ENCODE measurements around the gene ECE1.
A peak's percentile ranks its signal among the peaks of the same experiment; 100 is the strongest.

The ECE1 gene

GRCh38 chr1:21304488-21304887 lies 14.2 kb upstream of the ECE1 start:
- Histone ChIP-seq H3K27me3 (ENCODE audit: control insufficient read depth, insufficient read depth, low read length) (no peaks in the 10 kb centered on the region), H3K4me1 (ENCODE audit: control insufficient read depth, insufficient read depth, low read length) (peaks cover 40% of the 10 kb centered on the region)

DNA sequence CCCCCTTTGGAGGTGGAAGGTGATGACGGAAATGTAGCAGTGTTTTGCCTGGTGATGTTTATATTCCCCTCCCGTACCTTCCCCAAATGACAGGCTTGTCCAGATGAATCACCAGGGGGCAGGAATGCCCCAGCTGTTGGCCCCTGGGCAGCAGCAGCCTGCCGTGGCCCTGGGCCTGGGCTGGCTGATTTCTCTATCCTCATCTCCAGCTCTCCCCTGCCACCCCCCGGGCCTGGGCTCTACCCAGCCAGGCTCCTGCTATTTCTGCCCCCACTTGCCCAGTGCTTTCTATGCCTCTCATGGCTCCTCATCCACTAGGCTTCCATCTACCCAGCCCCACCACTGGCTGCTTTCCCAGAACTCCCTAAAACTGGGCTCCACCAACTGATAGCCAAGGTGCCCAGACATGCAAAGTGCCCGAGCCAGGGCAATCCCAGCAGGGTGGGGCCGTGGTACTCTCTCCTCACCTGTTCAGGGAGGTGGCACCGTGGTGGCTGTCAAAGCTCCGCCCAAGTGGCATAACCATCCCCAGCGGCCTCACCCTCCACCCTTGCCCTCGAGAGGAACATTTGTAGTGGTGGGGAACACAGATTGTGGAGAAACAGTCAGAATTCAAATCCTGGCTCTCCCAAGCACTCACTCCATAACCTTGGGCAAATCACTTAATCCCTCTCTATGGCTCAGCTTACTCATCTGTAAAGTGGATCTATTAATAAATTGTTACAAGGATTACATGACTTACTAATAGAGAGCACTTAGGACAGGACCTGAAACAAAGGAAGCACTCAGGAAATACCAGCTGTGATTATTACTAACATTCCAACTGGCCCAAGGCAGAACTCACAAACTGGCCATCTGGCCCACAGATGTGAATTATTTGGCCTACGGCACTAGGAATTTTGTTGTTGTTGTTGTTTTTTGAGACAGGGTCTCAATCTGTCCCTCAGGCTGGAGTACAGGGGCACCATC lies 12.8 kb upstream of the ECE1 start:
- Histone ChIP-seq H3K27me3 (ENCODE audit: control insufficient read depth, insufficient read depth, low read length) (no peaks in the 10 kb centered on the region), H3K36me3 (ENCODE audit: insufficient read depth, low read length) (no peaks in the 10 kb centered on the region), H3K9me3 (replicated peaks; ENCODE audit: low read length) (no peaks in the 10 kb centered on the region), H3K4me1 (ENCODE audit: control insufficient read depth, insufficient read depth, low read length) (peaks cover 35% of the 10 kb centered on the region), H3K4me2 (ENCODE audit: low read length) (peak overlapping the region; percentile 45), H3K4me3 (ENCODE audit: low read length) (no peak overlapping the region), H3K9ac (ENCODE audit: low read depth, low read length) (peak overlapping the region; percentile 30)

More at GRCh38 chr1:21304488-21304887, 14.2 kb upstream of the ECE1 start:
- Histone ChIP-seq H3K4me2 (ENCODE audit: low read length) (no peak overlapping the region), H3K9ac (ENCODE audit: low read depth, low read length) (no peak overlapping the region), H3K9me3 (replicated peaks; ENCODE audit: low read length) (no peaks in the 10 kb centered on the region), H3K36me3 (ENCODE audit: insufficient read depth, low read length) (no peaks in the 10 kb centered on the region), H3K4me3 (ENCODE audit: low read length) (no peak overlapping the region)

DNA sequence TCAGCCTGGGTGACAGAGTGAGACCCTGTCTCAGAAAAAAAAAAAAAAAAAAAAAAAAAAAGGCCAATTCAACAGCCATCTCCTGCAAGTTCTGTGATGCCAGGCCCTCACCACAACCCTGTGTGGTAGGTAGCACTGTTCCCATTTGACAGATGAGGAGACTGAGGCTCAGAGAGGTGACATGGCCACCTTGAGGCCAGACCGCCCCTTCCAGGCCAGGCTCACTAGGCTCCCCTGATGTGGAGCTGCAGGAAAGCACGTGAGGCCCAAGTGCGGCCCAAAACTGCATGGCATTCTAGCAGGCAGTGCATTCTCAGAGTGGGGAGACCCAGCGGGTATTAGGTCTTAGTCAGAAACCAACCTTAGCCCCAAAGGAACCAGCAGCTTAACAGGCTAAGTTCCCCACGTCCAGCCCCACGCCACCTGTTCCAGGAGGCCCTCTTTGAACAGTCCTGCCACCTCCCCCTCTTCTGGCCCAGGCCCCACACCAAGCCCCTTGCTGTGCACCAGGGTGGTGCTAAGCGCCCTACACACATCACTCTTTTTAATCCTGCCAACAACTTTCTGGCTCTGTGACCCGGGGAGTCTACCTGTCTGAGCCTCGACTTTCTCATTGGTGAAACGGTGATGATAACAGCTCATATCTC lies 11.7 kb upstream of the ECE1 start:
- Histone ChIP-seq H3K27me3 (ENCODE audit: control insufficient read depth, insufficient read depth, low read length) (no peaks in the 10 kb centered on the region), H3K36me3 (ENCODE audit: insufficient read depth, low read length) (no peaks in the 10 kb centered on the region), H3K4me3 (ENCODE audit: low read length) (no peak overlapping the region), H3K9me3 (replicated peaks; ENCODE audit: low read length) (no peaks in the 10 kb centered on the region), H3K4me2 (ENCODE audit: low read length) (no peak overlapping the region), H3K4me1 (ENCODE audit: control insufficient read depth, insufficient read depth, low read length) (peaks cover 28% of the 10 kb centered on the region), H3K9ac (ENCODE audit: low read depth, low read length) (no peak overlapping the region)

DNA sequence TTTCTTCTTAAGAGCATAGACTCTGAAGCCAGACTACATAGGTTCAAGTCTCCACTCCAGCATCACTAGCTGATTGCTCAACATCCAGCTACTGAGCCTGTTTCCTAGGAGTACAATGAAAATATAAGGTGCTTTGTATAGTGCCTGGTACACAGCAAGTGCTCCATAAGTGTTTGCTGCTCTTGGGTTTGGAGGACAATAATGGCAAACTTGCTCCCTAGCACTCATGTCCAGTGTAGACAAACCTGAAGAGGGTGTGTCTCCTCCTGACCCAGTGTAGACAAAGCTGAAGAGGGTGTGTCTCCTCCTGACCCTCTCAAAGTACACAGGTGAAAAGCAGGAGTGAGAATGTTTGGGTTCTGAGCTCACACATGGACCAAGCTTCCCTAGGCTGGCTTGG lies 10.5 kb upstream of the ECE1 start:
- Histone ChIP-seq H3K4me1 (ENCODE audit: control insufficient read depth, insufficient read depth, low read length) (peaks cover 27% of the 10 kb centered on the region), H3K27me3 (ENCODE audit: control insufficient read depth, insufficient read depth, low read length) (no peaks in the 10 kb centered on the region), H3K4me3 (ENCODE audit: low read length) (no peak overlapping the region), H3K36me3 (ENCODE audit: insufficient read depth, low read length) (no peaks in the 10 kb centered on the region), H3K9ac (ENCODE audit: low read depth, low read length) (no peak overlapping the region), H3K4me2 (ENCODE audit: low read length) (no peak overlapping the region), H3K9me3 (replicated peaks; ENCODE audit: low read length) (no peaks in the 10 kb centered on the region)

GRCh38 chr1:21299780-21300395 lies 9.6 kb upstream of the ECE1 start:
- Histone ChIP-seq H3K36me3 (ENCODE audit: insufficient read depth, low read length) (no peaks in the 10 kb centered on the region), H3K9ac (ENCODE audit: low read depth, low read length) (no peak overlapping the region), H3K27me3 (ENCODE audit: control insufficient read depth, insufficient read depth, low read length) (no peaks in the 10 kb centered on the region), H3K4me2 (ENCODE audit: low read length) (no peak overlapping the region), H3K4me3 (ENCODE audit: low read length) (no peak overlapping the region), H3K9me3 (replicated peaks; ENCODE audit: low read length) (no peaks in the 10 kb centered on the region), H3K4me1 (ENCODE audit: control insufficient read depth, insufficient read depth, low read length) (peaks cover 25% of the 10 kb centered on the region)

GRCh38 chr1:21298981-21299391 lies 8.7 kb upstream of the ECE1 start:
- H3K4me3 ChIP-seq (ENCODE audit: low read length), result no peak overlapping the region
- H3K27me3 ChIP-seq (ENCODE audit: control insufficient read depth, insufficient read depth, low read length), result no peaks in the 10 kb centered on the region
- H3K36me3 ChIP-seq (ENCODE audit: insufficient read depth, low read length), result no peaks in the 10 kb centered on the region
- H3K4me2 ChIP-seq (ENCODE audit: low read length), result no peak overlapping the region
- H3K9ac ChIP-seq (ENCODE audit: low read depth, low read length), result no peak overlapping the region
- H3K9me3 ChIP-seq (replicated peaks; ENCODE audit: low read length), result no peaks in the 10 kb centered on the region
- peaks cover 23% of the 10 kb centered on the region for H3K4me1 ChIP-seq (ENCODE audit: control insufficient read depth, insufficient read depth, low read length)

DNA sequence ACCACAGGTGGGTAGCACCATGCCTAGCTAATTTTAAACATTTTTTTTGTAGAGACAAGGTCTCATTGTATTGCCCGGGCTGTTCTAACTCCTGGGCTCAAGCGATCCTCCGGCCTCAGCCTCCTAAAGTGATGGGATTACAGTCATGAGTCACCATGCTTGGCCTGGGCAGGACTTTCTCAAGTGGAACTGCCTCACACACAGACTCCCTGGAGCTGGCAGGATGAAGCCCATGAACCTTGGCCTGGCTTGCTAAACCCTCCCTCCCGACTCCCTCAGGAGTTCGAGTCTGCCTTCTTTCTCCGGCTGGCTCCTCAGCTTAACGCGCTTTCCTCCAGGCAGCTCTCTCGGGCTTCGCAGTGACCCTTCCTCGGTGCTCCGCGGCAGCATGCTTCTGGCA lies 7.7 kb upstream of the ECE1 start:
- Histone ChIP-seq H3K9me3 (replicated peaks; ENCODE audit: low read length) (no peaks in the 10 kb centered on the region), H3K4me2 (ENCODE audit: low read length) (no peak overlapping the region), H3K9ac (ENCODE audit: low read depth, low read length) (no peak overlapping the region), H3K36me3 (ENCODE audit: insufficient read depth, low read length) (no peaks in the 10 kb centered on the region), H3K4me3 (ENCODE audit: low read length) (no peak overlapping the region), H3K4me1 (ENCODE audit: control insufficient read depth, insufficient read depth, low read length) (peaks cover 15% of the 10 kb centered on the region), H3K27me3 (ENCODE audit: control insufficient read depth, insufficient read depth, low read length) (no peaks in the 10 kb centered on the region)

- Histone ChIP-seq H3K9ac (ENCODE audit: low read depth, low read length) (no peak overlapping the region), H3K4me1 (ENCODE audit: control insufficient read depth, insufficient read depth, low read length) (peaks cover 7% of the 10 kb centered on the region), H3K9me3 (replicated peaks; ENCODE audit: low read length) (no peaks in the 10 kb centered on the region)
Observed at GRCh38 chr1:21296509-21297354, 6.5 kb upstream of the ECE1 start.

DNA sequence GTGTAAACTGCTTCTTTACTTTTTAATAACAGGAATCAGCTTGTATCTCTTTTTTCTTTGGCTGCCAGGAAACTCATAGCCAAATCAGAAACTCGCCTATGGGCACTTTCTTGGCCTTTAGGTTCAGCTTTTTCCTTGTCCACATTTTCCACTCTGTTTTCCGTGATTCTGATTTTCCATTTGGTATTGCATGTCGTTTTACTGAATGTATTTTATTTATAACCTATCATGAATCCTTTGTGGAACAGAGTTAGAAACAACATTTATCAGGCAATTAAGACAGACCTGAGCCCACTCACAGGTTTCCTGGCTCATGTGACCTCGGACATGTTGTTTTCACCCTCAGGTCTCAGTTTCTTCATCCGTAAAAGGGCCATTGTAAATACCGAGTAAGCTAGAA lies 5.3 kb upstream of the ECE1 start:
- Histone ChIP-seq H3K9me3 (replicated peaks; ENCODE audit: low read length) (no peaks in the 10 kb centered on the region), H3K27me3 (ENCODE audit: control insufficient read depth, insufficient read depth, low read length) (no peaks in the 10 kb centered on the region), H3K4me3 (ENCODE audit: low read length) (no peak overlapping the region), H3K4me1 (ENCODE audit: control insufficient read depth, insufficient read depth, low read length) (peaks cover 11% of the 10 kb centered on the region), H3K36me3 (ENCODE audit: insufficient read depth, low read length) (no peaks in the 10 kb centered on the region), H3K9ac (ENCODE audit: low read depth, low read length) (no peak overlapping the region), H3K4me2 (ENCODE audit: low read length) (no peak overlapping the region)

More at GRCh38 chr1:21296509-21297354, 6.5 kb upstream of the ECE1 start:
- Histone ChIP-seq H3K4me2 (ENCODE audit: low read length) (no peak overlapping the region), H3K4me3 (ENCODE audit: low read length) (no peak overlapping the region), H3K27me3 (ENCODE audit: control insufficient read depth, insufficient read depth, low read length) (no peaks in the 10 kb centered on the region), H3K36me3 (ENCODE audit: insufficient read depth, low read length) (no peaks in the 10 kb centered on the region)

DNA sequence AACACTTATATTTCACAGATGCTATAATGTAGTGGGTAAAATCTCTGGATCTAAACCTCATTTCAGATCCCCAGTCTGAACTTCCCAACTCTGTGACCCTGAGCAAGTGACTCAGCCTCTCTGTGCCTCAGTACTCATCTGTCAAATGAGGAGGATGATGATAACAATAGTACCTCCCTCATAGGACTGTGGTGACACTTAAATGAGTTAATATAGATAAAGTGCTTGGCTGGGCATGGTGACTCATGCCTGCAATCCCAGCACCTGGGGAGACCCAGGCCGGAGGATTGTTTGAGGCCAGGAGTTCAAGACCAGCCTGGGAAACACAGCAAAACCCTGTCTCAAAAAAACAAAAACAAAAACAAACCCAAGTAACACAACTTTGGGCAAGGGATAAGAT lies 4.7 kb upstream of the ECE1 start:
- no peaks in the 10 kb centered on the region for H3K9me3 ChIP-seq (replicated peaks; ENCODE audit: low read length)
- H3K27me3 ChIP-seq (ENCODE audit: control insufficient read depth, insufficient read depth, low read length), result no peaks in the 10 kb centered on the region
- no peak overlapping the region for H3K4me2 ChIP-seq (ENCODE audit: low read length)
- H3K4me3 ChIP-seq (ENCODE audit: low read length), result no peak overlapping the region
- peaks cover 14% of the 10 kb centered on the region for H3K4me1 ChIP-seq (ENCODE audit: control insufficient read depth, insufficient read depth, low read length)
- no peaks in the 10 kb centered on the region for H3K36me3 ChIP-seq (ENCODE audit: insufficient read depth, low read length)
- H3K9ac ChIP-seq (ENCODE audit: low read depth, low read length), result no peak overlapping the region
